Cortex of kidney (tissue), 1 donor: ENCODE results near the gene NHSL1.
"Not testable (repeated sequence)": the region's sequence is repeated elsewhere in the genome, so short reads cannot be mapped to it uniquely, and the experiment has no call there.

Experiments used
- DNase-seq: peaks from one replicate; lab custom pipeline; 2025; lab: John Stamatoyannopoulos, UW

Gene NHSL1

GRCh38 chr6:138427701-138428100 is 71.6 kb downstream of the NHSL1 start:
- DNase-seq = no peak

- DNase-seq = no peak
These were observed 72.7 kb downstream of the NHSL1 start for GRCh38 chr6:138426500-138427123.

GRCh38 chr6:138425256-138425655 is 74.0 kb downstream of the NHSL1 start:
- DNase-seq = not testable (repeated sequence)

GRCh38 chr6:138424004-138424904 is 75.0 kb downstream of the NHSL1 start:
- DNase-seq = no peak

- no peak for DNase-seq
These were observed 76.4 kb downstream of the NHSL1 start for GRCh38 chr6:138422861-138423260.

- no peak for DNase-seq
These were observed 77.7 kb downstream of the NHSL1 start for GRCh38 chr6:138421608-138422007.

- no peak for DNase-seq
These were observed 78.2 kb downstream of the NHSL1 start for GRCh38 chr6:138421089-138421488.

- no peak for DNase-seq
These were observed 78.9 kb downstream of the NHSL1 start for GRCh38 chr6:138420356-138420755.

GRCh38 chr6:138419766-138420165 is 79.5 kb downstream of the NHSL1 start:
- no peak for DNase-seq

- DNase-seq = no peak
These were observed 81.1 kb downstream of the NHSL1 start for GRCh38 chr6:138418118-138418742.

- no peak for DNase-seq
These were observed 81.7 kb downstream of the NHSL1 start for GRCh38 chr6:138417493-138418117.

- no peak for DNase-seq
These were observed 83.1 kb downstream of the NHSL1 start for GRCh38 chr6:138416206-138416605.

- no peak for DNase-seq
These were observed 84.2 kb downstream of the NHSL1 start for GRCh38 chr6:138415125-138415524.

- no peak for DNase-seq
These were observed 88.1 kb downstream of the NHSL1 start for GRCh38 chr6:138410972-138411880.

GRCh38 chr6:138410048-138410735 is 89.1 kb downstream of the NHSL1 start:
- DNase-seq = no peak

GRCh38 chr6:138406443-138406842 is 92.9 kb downstream of the NHSL1 start:
- DNase-seq = no peak

- no peak for DNase-seq
These were observed 93.4 kb downstream of the NHSL1 start for GRCh38 chr6:138405816-138406413.

- DNase-seq = no peak
These were observed 94.5 kb downstream of the NHSL1 start for GRCh38 chr6:138404666-138405337.

- DNase-seq = peak; percentile 36
These were observed 95.3 kb downstream of the NHSL1 start, which contains the start of gene HEBP2 for GRCh38 chr6:138403801-138404665. Gene HEBP2, plus strand, starts transcription at chr6:138404223. Its CDS starts 273 bp downstream, at chr6:138404496.
